Erythroblast (primary cell): ENCODE results near the gene TEPSIN.

Source experiments
- GATA1 ChIP-seq: IDR thresholded peaks from 2 replicates; pipeline ENCODE4 v1.6.1; 2011; ENCODE audit warnings: low read depth, mild to moderate bottlenecking, control low read depth, low read length, moderate library complexity
- POLR2A ChIP-seq: IDR thresholded peaks from 2 replicates; pipeline ENCODE4 v1.6.1; 2011; ENCODE audit warnings: mild to moderate bottlenecking, low read length

DNA sequence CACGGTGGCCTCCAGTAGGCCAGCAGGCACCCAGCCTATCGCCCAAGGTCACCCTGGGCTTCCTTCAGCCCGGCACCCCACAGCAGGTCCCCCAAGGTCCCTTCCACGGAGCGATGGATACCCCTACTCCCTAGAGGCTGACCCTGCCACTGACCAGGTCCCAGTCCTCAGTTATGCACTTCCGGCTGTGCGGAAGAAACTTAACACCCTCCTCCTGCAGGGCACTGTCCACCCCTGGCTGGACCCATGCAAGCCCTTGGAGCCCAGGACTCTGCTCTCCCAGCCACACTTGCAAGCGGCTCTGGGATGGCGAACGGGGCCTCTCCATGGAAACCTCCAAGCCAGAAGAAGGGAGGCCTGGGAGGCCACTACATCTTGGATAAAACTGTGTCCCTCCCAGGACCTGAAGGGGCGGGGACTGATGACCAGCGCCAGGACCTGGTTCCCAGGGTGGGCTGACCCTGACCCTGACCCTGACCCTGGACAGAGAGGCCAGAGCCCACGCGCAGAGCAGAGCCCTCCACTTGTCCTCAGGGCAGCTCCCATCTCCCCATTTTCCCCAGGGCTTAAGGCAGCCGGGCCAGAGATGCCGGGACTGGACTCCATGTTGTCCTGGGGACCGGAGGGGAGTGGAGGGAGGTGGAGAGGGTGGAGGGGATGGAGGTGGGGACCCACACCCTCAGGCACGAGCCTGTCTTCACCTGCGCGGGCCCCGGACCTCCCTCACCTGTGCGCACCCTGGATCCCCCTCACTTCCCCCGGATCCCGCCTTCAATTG is 16.8 kb downstream of the TEPSIN start:
- TF ChIP-seq POLR2A: no peak
- TF ChIP-seq GATA1: no peak
